HEK293 (cell line): ENCODE measurements around the gene CCDC187.
A peak's percentile ranks its signal among the peaks of the same experiment; 100 is the strongest.

Experiments
- CTCF ChIA-PET: fragments of 350-600 bp; formaldehyde crosslinking; extraction: SDS; loops from one replicate; lab custom pipeline; 2021; ENCODE audit warnings: antibody characterized with exemption; lab: Yijun Ruan, JAX
- POLR2A ChIA-PET: fragments of 300-600 bp; formaldehyde crosslinking; extraction: SDS; loops from one replicate; lab custom pipeline; 2020; ENCODE audit warnings: antibody characterized with exemption, inconsistent platforms; lab: Yijun Ruan, JAX
- H3K27ac ChIP-seq: fragments of 200-500 bp; sonication (Bioruptor generic); 2 replicates; pipeline ENCODE4 v1.5.1; 2014; ENCODE audit warnings: low read depth, low read length, control low read depth, inconsistent platforms; ENCODE audit errors: extremely low read depth
- H3K36me3 ChIP-seq, 2 experiments: fragments of 200-500 bp in 1 of 2; sonication (Bioruptor generic) in 1 of 2; 1 replicate in 1 of 2; 2 replicates in 1 of 2; pipeline ENCODE4 v1.5.1; 2014 to 2017; ENCODE audit warnings: inconsistent platforms in 2 of 2, low read length in 2 of 2; ENCODE audit not compliant: control insufficient read depth in 2 of 2, insufficient read depth in 1 of 2
- H3K4me1 ChIP-seq: fragments of 200-500 bp; sonication (Bioruptor generic); 2 replicates; pipeline ENCODE4 v1.5.1; 2014; ENCODE audit warnings: mild to moderate bottlenecking, low read length, inconsistent platforms; ENCODE audit not compliant: control insufficient read depth, insufficient read depth
- H3K4me3 ChIP-seq: 2 replicates; pipeline ENCODE4 v1.5.1; 2011; ENCODE audit warnings: low read depth, mild to moderate bottlenecking, control low read depth, low read length, moderate library complexity
- H3K9me3 ChIP-seq: fragments of 200-500 bp; sonication (Bioruptor generic); 2 replicates; pipeline ENCODE4 v1.5.1; 2014; ENCODE audit warnings: low read depth, low read length, inconsistent platforms; ENCODE audit not compliant: control insufficient read depth, insufficient read depth
- SP3 ChIP-seq: fragments of 450-650 bp; formaldehyde crosslinking; IDR thresholded peaks from 2 replicates; pipeline ENCODE4 v1.5.1; 2016; ENCODE audit warnings: missing biosample characterization, missing genetic modification characterization
- ZBTB7A ChIP-seq: fragments of 450-650 bp; formaldehyde crosslinking; IDR thresholded peaks from 2 replicates; pipeline ENCODE4 v1.5.1; 2016; ENCODE audit warnings: low read depth, missing biosample characterization, missing genetic modification characterization
- ZNF121 ChIP-seq: fragments of 450-650 bp; formaldehyde crosslinking; IDR thresholded peaks from 2 replicates; pipeline ENCODE4 v1.5.1; 2016; ENCODE audit warnings: missing biosample characterization, missing genetic modification characterization
- ZNF140 ChIP-seq: fragments of 450-650 bp; formaldehyde crosslinking; IDR thresholded peaks from 2 replicates; pipeline ENCODE4 v1.5.1; 2016; ENCODE audit warnings: missing biosample characterization, missing genetic modification characterization
- ZNF24 ChIP-seq: fragments of 450-650 bp; formaldehyde crosslinking; IDR thresholded peaks from 2 replicates; pipeline ENCODE4 v1.5.1; 2016; ENCODE audit warnings: missing biosample characterization, missing genetic modification characterization
- ZNF37A ChIP-seq: fragments of 450-650 bp; IDR thresholded peaks from 2 replicates; pipeline ENCODE4 v1.5.1; 2018; ENCODE audit warnings: missing biosample characterization, missing genetic modification characterization
- ZNF391 ChIP-seq: fragments of 450-650 bp; formaldehyde crosslinking; IDR thresholded peaks from 2 replicates; pipeline ENCODE4 v1.5.1; 2016; ENCODE audit warnings: low read depth, missing biosample characterization, missing genetic modification characterization, borderline replicate concordance
- ZNF423 ChIP-seq: fragments of 450-650 bp; formaldehyde crosslinking; IDR thresholded peaks from 2 replicates; pipeline ENCODE4 v1.5.1; 2016; ENCODE audit warnings: missing biosample characterization, missing genetic modification characterization
- ZNF48 ChIP-seq: fragments of 450-650 bp; formaldehyde crosslinking; IDR thresholded peaks from 2 replicates; pipeline ENCODE4 v1.5.1; 2016; ENCODE audit warnings: missing biosample characterization, missing genetic modification characterization
- ZNF560 ChIP-seq: fragments of 450-650 bp; formaldehyde crosslinking; IDR thresholded peaks from 2 replicates; pipeline ENCODE4 v1.5.1; 2017; ENCODE audit warnings: missing biosample characterization, missing genetic modification characterization, borderline replicate concordance
- ZNF600 ChIP-seq: fragments of 450-650 bp; formaldehyde crosslinking; IDR thresholded peaks from 2 replicates; pipeline ENCODE4 v1.5.1; 2016; ENCODE audit warnings: missing biosample characterization, missing genetic modification characterization
- ZNF610 ChIP-seq: fragments of 450-650 bp; formaldehyde crosslinking; IDR thresholded peaks from 2 replicates; pipeline ENCODE4 v1.5.1; 2016; ENCODE audit warnings: missing biosample characterization, missing genetic modification characterization, borderline replicate concordance
- ZNF624 ChIP-seq: fragments of 450-650 bp; formaldehyde crosslinking; IDR thresholded peaks from 2 replicates; pipeline ENCODE4 v1.5.1; 2017; ENCODE audit warnings: missing biosample characterization, missing genetic modification characterization
- ZNF629 ChIP-seq: fragments of 450-650 bp; formaldehyde crosslinking; IDR thresholded peaks from 2 replicates; pipeline ENCODE4 v1.5.1; 2017; ENCODE audit warnings: missing biosample characterization, missing genetic modification characterization
- ZNF660 ChIP-seq: fragments of 450-650 bp; IDR thresholded peaks from 2 replicates; pipeline ENCODE4 v1.5.1; 2018; ENCODE audit warnings: missing biosample characterization, mild to moderate bottlenecking, missing genetic modification characterization
- ZNF664 ChIP-seq: fragments of 450-650 bp; formaldehyde crosslinking; IDR thresholded peaks from 2 replicates; pipeline ENCODE4 v1.5.1; 2016; ENCODE audit warnings: missing biosample characterization, missing genetic modification characterization
- ZNF677 ChIP-seq: fragments of 450-650 bp; IDR thresholded peaks from 2 replicates; pipeline ENCODE4 v1.5.0; 2018; ENCODE audit warnings: missing biosample characterization, mild to moderate bottlenecking, missing genetic modification characterization, moderate library complexity
- ZNF707 ChIP-seq: fragments of 450-650 bp; formaldehyde crosslinking; IDR thresholded peaks from 2 replicates; pipeline ENCODE4 v1.5.1; 2016; ENCODE audit warnings: missing biosample characterization, missing genetic modification characterization
- TF ChIP-seq, protein P1 (sequence below): fragments of 450-650 bp; formaldehyde crosslinking; IDR thresholded peaks from 2 replicates; pipeline ENCODE4 v1.5.1; 2017; ENCODE audit warnings: missing biosample characterization, missing genetic modification characterization
- TF ChIP-seq, protein P2 (sequence below): fragments of 450-650 bp; formaldehyde crosslinking; IDR thresholded peaks from 2 replicates; pipeline ENCODE4 v1.5.1; 2016; ENCODE audit warnings: missing biosample characterization, missing genetic modification characterization
- TF ChIP-seq, protein P3 (sequence below): fragments of 450-650 bp; formaldehyde crosslinking; IDR thresholded peaks from 2 replicates; pipeline ENCODE4 v1.5.1; 2016; ENCODE audit warnings: missing biosample characterization, missing genetic modification characterization
- TF ChIP-seq, protein P4 (sequence below): fragments of 450-650 bp; formaldehyde crosslinking; IDR thresholded peaks from 2 replicates; pipeline ENCODE4 v1.5.1; 2016; ENCODE audit warnings: missing biosample characterization, missing genetic modification characterization
- TF ChIP-seq, protein P5 (sequence below): fragments of 450-650 bp; formaldehyde crosslinking; IDR thresholded peaks from 2 replicates; pipeline ENCODE4 v1.5.1; 2016; ENCODE audit warnings: missing biosample characterization, missing genetic modification characterization

CCDC187 gene

DNA sequence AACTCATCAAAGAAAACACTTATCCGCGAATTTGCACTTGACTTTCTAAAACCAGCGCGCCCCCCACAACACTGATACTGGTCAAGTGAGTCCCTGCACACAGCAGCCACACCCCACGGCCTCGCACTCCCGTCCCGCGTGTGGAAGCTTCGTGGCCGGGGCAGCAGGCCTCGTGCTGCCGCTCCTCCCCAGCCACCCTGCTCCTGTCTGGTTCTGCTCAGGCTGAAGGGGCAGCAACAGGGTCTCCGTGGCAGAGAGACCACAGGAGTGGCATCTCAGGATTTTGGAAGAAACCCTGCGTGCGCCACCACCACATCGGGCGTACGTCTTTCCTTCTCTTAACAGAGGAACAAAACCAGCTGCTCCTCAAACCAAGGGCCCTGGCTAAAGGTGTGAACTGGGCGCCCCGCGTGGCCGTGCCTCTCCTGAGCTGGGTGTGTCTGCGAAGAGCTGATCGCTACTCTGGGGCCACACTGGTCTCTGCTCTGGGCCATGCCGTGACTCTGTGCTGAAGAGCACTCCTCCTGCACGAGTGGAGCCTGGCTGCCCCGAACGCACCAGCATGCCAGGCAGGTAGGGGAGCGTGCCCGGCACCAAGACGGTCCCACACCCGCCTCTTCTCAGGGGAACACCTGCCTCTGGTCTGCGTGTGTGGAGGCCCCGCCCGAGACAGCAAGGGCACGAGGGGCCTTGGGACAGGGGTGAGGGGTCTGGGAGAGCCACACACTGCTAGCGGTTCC, 81.6 kb downstream of the CCDC187 start:
- Histone ChIP-seq H3K9me3 (no peaks in the 10 kb centered on the region), H3K36me3 (peaks cover 0 to 70% of the 10 kb centered on the region in 2 experiments; a peak in 1 of 3 replicates), H3K27ac (no peak overlapping the region), H3K4me1 (no peaks in the 10 kb centered on the region), H3K4me3 (no peak overlapping the region)
- POLR2A ChIA-PET, result no interaction called here
- TF ChIP-seq ZNF423 (tag by site-specific recombination), result no peak
- TF ChIP-seq, protein P1, sequence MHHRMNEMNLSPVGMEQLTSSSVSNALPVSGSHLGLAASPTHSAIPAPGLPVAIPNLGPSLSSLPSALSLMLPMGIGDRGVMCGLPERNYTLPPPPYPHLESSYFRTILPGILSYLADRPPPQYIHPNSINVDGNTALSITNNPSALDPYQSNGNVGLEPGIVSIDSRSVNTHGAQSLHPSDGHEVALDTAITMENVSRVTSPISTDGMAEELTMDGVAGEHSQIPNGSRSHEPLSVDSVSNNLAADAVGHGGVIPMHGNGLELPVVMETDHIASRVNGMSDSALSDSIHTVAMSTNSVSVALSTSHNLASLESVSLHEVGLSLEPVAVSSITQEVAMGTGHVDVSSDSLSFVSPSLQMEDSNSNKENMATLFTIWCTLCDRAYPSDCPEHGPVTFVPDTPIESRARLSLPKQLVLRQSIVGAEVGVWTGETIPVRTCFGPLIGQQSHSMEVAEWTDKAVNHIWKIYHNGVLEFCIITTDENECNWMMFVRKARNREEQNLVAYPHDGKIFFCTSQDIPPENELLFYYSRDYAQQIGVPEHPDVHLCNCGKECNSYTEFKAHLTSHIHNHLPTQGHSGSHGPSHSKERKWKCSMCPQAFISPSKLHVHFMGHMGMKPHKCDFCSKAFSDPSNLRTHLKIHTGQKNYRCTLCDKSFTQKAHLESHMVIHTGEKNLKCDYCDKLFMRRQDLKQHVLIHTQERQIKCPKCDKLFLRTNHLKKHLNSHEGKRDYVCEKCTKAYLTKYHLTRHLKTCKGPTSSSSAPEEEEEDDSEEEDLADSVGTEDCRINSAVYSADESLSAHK (tag by site-specific recombination), result no peak
- no peak for TF ChIP-seq ZNF610
- TF ChIP-seq, protein P2, sequence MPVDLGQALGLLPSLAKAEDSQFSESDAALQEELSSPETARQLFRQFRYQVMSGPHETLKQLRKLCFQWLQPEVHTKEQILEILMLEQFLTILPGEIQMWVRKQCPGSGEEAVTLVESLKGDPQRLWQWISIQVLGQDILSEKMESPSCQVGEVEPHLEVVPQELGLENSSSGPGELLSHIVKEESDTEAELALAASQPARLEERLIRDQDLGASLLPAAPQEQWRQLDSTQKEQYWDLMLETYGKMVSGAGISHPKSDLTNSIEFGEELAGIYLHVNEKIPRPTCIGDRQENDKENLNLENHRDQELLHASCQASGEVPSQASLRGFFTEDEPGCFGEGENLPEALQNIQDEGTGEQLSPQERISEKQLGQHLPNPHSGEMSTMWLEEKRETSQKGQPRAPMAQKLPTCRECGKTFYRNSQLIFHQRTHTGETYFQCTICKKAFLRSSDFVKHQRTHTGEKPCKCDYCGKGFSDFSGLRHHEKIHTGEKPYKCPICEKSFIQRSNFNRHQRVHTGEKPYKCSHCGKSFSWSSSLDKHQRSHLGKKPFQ (tag by site-specific recombination), result no peak
- TF ChIP-seq, protein P3, sequence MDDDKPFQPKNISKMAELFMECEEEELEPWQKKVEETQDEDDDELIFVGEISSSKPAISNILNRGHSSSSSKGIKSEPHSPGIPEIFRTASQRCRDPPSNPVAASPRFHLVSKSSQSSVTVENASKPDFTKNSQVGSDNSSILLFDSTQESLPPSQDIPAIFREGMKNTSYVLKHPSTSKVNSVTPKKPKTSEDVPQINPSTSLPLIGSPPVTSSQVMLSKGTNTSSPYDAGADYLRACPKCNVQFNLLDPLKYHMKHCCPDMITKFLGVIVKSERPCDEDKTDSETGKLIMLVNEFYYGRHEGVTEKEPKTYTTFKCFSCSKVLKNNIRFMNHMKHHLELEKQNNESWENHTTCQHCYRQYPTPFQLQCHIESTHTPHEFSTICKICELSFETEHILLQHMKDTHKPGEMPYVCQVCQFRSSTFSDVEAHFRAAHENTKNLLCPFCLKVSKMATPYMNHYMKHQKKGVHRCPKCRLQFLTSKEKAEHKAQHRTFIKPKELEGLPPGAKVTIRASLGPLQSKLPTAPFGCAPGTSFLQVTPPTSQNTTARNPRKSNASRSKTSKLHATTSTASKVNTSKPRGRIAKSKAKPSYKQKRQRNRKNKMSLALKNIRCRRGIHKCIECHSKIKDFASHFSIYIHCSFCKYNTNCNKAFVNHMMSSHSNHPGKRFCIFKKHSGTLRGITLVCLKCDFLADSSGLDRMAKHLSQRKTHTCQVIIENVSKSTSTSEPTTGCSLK, result no peak
- no peak for TF ChIP-seq SP3 (tag by site-specific recombination)
- no peak for TF ChIP-seq ZNF121 (tag by site-specific recombination)
- no peak for TF ChIP-seq ZNF37A (tag by site-specific recombination)
- TF ChIP-seq, protein P4, sequence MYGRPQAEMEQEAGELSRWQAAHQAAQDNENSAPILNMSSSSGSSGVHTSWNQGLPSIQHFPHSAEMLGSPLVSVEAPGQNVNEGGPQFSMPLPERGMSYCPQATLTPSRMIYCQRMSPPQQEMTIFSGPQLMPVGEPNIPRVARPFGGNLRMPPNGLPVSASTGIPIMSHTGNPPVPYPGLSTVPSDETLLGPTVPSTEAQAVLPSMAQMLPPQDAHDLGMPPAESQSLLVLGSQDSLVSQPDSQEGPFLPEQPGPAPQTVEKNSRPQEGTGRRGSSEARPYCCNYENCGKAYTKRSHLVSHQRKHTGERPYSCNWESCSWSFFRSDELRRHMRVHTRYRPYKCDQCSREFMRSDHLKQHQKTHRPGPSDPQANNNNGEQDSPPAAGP (tag by site-specific recombination), result no peak
- TF ChIP-seq ZNF624, result no peak
- TF ChIP-seq ZNF24, result no peak
- no peak for TF ChIP-seq ZNF48
- TF ChIP-seq ZNF677 (tag by site-specific recombination), result no peak
- no peak for TF ChIP-seq ZNF707 (tag by site-specific recombination)
- CTCF ChIA-PET, result interaction anchor here (1.2 kb wide), 1 partner anchor 33 kb away, joined by 4 read pairs; no protein-coding TSS in a partner anchor

DNA sequence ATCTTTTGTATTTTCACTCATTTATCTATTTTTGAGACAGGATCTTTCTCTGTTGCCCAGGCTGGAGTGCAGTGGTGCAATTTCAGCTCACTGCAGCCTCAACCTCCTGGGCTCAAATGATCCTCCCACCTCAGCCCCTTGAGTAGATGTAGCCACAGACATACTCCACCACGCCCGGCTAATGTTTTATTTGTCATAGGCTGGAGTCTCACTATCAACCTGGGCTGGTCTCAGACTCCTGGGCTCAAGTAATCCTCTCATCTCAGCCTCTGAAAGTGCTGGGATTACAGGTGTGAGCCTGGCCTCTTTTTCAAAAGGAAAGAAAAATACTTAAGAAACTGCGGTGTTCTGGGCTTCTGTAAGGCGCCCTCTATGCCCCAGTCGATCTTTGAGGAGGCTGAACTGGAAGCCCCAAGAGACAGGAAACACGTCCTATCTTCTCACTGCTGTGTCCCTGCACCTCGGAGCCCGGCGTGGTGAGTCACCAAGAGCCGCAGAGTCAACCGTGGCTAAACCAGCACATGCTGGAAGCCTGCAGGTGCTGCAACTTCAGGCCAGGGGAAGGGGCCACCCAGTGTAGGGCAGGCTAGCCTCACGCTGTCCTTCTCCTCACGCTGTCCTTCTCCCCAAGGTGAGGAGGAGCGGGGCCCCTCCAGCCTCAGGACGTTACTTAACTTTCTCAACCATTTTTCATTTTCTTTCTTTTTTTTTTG, 83.7 kb downstream of the CCDC187 start:
- TF ChIP-seq ZNF560, result no peak
- TF ChIP-seq ZNF600, result peak; percentile 95
- TF ChIP-seq, protein P5, sequence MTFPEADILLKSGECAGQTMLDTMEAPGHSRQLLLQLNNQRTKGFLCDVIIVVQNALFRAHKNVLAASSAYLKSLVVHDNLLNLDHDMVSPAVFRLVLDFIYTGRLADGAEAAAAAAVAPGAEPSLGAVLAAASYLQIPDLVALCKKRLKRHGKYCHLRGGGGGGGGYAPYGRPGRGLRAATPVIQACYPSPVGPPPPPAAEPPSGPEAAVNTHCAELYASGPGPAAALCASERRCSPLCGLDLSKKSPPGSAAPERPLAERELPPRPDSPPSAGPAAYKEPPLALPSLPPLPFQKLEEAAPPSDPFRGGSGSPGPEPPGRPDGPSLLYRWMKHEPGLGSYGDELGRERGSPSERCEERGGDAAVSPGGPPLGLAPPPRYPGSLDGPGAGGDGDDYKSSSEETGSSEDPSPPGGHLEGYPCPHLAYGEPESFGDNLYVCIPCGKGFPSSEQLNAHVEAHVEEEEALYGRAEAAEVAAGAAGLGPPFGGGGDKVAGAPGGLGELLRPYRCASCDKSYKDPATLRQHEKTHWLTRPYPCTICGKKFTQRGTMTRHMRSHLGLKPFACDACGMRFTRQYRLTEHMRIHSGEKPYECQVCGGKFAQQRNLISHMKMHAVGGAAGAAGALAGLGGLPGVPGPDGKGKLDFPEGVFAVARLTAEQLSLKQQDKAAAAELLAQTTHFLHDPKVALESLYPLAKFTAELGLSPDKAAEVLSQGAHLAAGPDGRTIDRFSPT (tag by site-specific recombination), result no peak
- no peak for TF ChIP-seq ZNF391 (tag by site-specific recombination)
- TF ChIP-seq ZNF664 (tag by site-specific recombination), result no peak
- no peak for TF ChIP-seq ZNF140
- 0 out of 2 replicates have a peak, but pooled peaks have one; percentile 17 for TF ChIP-seq ZNF629
- TF ChIP-seq ZNF660, result no peak
- no peak for TF ChIP-seq ZBTB7A (tag by site-specific recombination)
- TF ChIP-seq, all 188 proteins: peak for 2
- Histone ChIP-seq H3K36me3 (peaks cover 0 to 73% of the 10 kb centered on the region in 2 experiments; a peak in 1 of 3 replicates), H3K27ac (no peak overlapping the region), H3K4me1 (no peaks in the 10 kb centered on the region), H3K4me3 (no peak overlapping the region), H3K9me3 (no peaks in the 10 kb centered on the region)
- POLR2A ChIA-PET, result no interaction called here
- CTCF ChIA-PET, result interaction anchor here (0.6 to 1.5 kb wide), 8 partner anchors 10 to 81 kb away, joined by 3 to 11 read pairs (median 4); no protein-coding TSS in a partner anchor
